Endodermal cell (in vitro differentiated cells): ENCODE measurements around the gene CACNA1E. TPM values are rescaled to one million over a fixed set of nuclear protein-coding genes. Genes with fewer than 3 reads are reported as not detected.

Source experiments
- DNase-seq: peaks from one replicate; pipeline ENCODE4 v3.0.0-alpha.2; 2017
- H3K27ac ChIP-seq: 2 replicates; pipeline ENCODE4 v1.5.1; 2013; ENCODE audit warnings: mild to moderate bottlenecking, low read depth, low read length, moderate library complexity
- H3K27me3 ChIP-seq: 2 replicates; pipeline ENCODE4 v1.6.1; 2013; ENCODE audit warnings: mild to moderate bottlenecking, low read length, moderate library complexity; ENCODE audit not compliant: insufficient read depth, control insufficient read depth, poor library complexity, severe bottlenecking
- H3K36me3 ChIP-seq: 2 replicates; pipeline ENCODE4 v1.7.0; 2013; ENCODE audit warnings: mild to moderate bottlenecking, low read length, moderate library complexity; ENCODE audit not compliant: control insufficient read depth, insufficient read depth
- H3K4me1 ChIP-seq: one replicate; pipeline ENCODE4 v1.7.0; 2013; ENCODE audit warnings: low read length; ENCODE audit not compliant: control insufficient read depth, insufficient read depth
- H3K4me3 ChIP-seq: 2 replicates; pipeline ENCODE4 v1.5.1; 2013; ENCODE audit warnings: mild to moderate bottlenecking, low read length, moderate library complexity
- H3K9ac ChIP-seq: 2 replicates; pipeline ENCODE4 v1.6.1; 2013; ENCODE audit warnings: mild to moderate bottlenecking, low read length, moderate library complexity; ENCODE audit not compliant: poor library complexity, severe bottlenecking; ENCODE audit errors: extremely low read depth
- H3K9me3 ChIP-seq: 2 replicates; pipeline ENCODE4 v1.6.1; 2013; ENCODE audit warnings: mild to moderate bottlenecking, low read length, moderate library complexity; ENCODE audit not compliant: control insufficient read depth
- H3K27ac Mint-ChIP-seq: 2 replicates; pipeline ENCODE4 v1.8.0; 2020; ENCODE audit warnings: mixed read lengths
- H3K27me3 Mint-ChIP-seq: 2 replicates; pipeline ENCODE4 v1.8.0; 2021; ENCODE audit warnings: mild to moderate bottlenecking, mixed read lengths; ENCODE audit not compliant: insufficient read depth
- H3K36me3 Mint-ChIP-seq: 2 replicates; pipeline ENCODE4 v1.8.0; 2020; ENCODE audit warnings: low read depth, mixed read lengths
- H3K4me1 Mint-ChIP-seq: 2 replicates; pipeline ENCODE4 v1.8.0; 2020; ENCODE audit warnings: mixed read lengths
- H3K4me3 Mint-ChIP-seq: 2 replicates; pipeline ENCODE4 v1.8.0; 2020; ENCODE audit warnings: mild to moderate bottlenecking, moderate library complexity, mixed read lengths
- H3K9me3 Mint-ChIP-seq: 2 replicates; pipeline ENCODE4 v1.8.0; 2020; ENCODE audit warnings: mild to moderate bottlenecking, mixed read lengths
- WGBS, 2 experiments: methylation state at CpG; one replicate each; pipeline versions ENCODE4 v1.1.5 to v1.1.7; 2013; ENCODE audit warnings: missing lambda C conversion rate in 2 of 2, mixed read lengths in 1 of 2; ENCODE audit not compliant: insufficient coverage in 1 of 2, insufficient read length in 1 of 2; 5-methylcytosine and 5-hydroxymethylcytosine counted together
- total RNA-seq, 2 donors: library from RNA; stranded (reverse); fragmentation: NEBNext Ultra II Directional in 1 of 2; extraction: Animal tissue kit (Norgen Biotek cat#: 25700) in 1 of 2; gene quantifications; 2 replicates in 1 of 2; 3 replicates in 1 of 2; pipeline ENCODE4 v1.2.1, GENCODE V29; 2021
- TF ChIP-seq, protein P1 (sequence below): fragments of 200-600 bp; sonication (generic); conservative IDR thresholded peaks from 2 replicates; pipeline ENCODE4 v1.5.0; 2021; ENCODE audit warnings: antibody characterized with exemption, mild to moderate bottlenecking

Gene CACNA1E
- total RNA-seq, 2 donors from 2014 or later = 4.7 to 5.8 TPM

- Histone ChIP-seq H3K27me3 (peaks cover 15% of the 10 kb centered on the region), H3K4me3 (no peak overlapping the region), H3K9ac (no peak overlapping the region), H3K9me3 (no peaks in the 10 kb centered on the region), H3K27ac (no peak overlapping the region), H3K4me1 (peaks cover 6% of the 10 kb centered on the region), H3K36me3 (no peaks in the 10 kb centered on the region)
- TF ChIP-seq, protein P1, sequence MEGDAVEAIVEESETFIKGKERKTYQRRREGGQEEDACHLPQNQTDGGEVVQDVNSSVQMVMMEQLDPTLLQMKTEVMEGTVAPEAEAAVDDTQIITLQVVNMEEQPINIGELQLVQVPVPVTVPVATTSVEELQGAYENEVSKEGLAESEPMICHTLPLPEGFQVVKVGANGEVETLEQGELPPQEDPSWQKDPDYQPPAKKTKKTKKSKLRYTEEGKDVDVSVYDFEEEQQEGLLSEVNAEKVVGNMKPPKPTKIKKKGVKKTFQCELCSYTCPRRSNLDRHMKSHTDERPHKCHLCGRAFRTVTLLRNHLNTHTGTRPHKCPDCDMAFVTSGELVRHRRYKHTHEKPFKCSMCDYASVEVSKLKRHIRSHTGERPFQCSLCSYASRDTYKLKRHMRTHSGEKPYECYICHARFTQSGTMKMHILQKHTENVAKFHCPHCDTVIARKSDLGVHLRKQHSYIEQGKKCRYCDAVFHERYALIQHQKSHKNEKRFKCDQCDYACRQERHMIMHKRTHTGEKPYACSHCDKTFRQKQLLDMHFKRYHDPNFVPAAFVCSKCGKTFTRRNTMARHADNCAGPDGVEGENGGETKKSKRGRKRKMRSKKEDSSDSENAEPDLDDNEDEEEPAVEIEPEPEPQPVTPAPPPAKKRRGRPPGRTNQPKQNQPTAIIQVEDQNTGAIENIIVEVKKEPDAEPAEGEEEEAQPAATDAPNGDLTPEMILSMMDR = no peak
- Mint-ChIP-seq H3K4me1 (peaks cover 23% of the 10 kb centered on the region), H3K27me3 (peaks cover 25% of the 10 kb centered on the region), H3K36me3 (no peaks in the 10 kb centered on the region), H3K27ac (no peak overlapping the region), H3K4me3 (no peak overlapping the region), H3K9me3 (no peaks in the 10 kb centered on the region)
- DNase-seq = no peak
- WGBS, 2 experiments = 88 to 93% methylated on average over 4 of the region's 4 CpGs
These were observed 7.7 kb upstream of the CACNA1E start for GRCh38 chr1:181475580-181475979.

DNA sequence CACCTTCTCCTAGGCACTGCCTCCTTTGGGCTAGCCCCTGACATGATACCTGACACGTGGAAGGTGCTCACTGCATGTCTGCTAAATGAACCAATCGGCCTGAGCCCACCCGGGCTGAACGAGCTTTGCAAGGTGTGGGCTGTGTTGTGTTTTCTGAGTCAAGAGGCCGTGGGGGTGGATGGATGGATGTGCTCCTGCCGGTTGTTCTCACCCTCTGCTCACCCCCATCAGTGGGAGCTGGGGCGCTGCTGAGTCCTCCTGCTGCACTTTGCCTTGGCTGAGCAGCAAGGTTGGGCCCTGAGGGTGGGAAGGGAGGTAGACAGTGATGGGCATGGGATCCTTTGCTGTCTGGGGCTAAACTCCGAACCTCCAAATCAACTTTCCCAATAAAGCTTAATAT, 6.7 kb upstream of the CACNA1E start:
- H3K4me3 Mint-ChIP-seq = no peak overlapping the region
- 71 to 78% methylated on average over 1 to 7 of the region's 8 CpGs for WGBS, 2 experiments
- Histone ChIP-seq H3K9ac (no peak overlapping the region), H3K36me3 (no peaks in the 10 kb centered on the region), H3K27me3 (peaks cover 25% of the 10 kb centered on the region), H3K27ac (no peak overlapping the region), H3K4me3 (no peak overlapping the region), H3K4me1 (peaks cover 4% of the 10 kb centered on the region), H3K9me3 (no peaks in the 10 kb centered on the region)
- peak; percentile 47 for DNase-seq
- no peak overlapping the region for H3K27ac Mint-ChIP-seq
- H3K36me3 Mint-ChIP-seq = no peaks in the 10 kb centered on the region
- peaks cover 35% of the 10 kb centered on the region for H3K27me3 Mint-ChIP-seq
- peaks cover 20% of the 10 kb centered on the region for H3K4me1 Mint-ChIP-seq
- TF ChIP-seq, protein P1 = no peak
- H3K9me3 Mint-ChIP-seq = no peaks in the 10 kb centered on the region

DNA sequence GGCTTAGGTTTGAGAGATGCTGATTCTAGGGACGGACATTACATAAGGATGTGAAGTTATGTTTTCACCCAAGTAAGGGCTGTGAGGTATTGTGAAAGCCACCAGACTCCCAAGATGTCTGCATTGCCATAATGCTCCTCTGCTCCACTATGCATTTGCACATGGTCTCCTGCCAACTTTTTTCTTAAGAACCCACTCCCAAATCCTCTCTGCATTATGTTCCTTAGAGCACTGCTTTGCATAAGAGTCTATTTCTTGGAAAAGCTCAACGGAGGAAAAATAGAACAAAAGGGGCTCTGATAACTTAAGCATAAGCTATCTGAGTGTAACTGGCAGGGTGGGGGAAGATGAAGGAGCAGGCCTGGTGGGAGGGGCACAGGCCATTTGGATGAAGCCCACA, 5.0 kb upstream of the CACNA1E start:
- Histone ChIP-seq H3K9ac (no peak overlapping the region), H3K27me3 (peaks cover 42% of the 10 kb centered on the region), H3K27ac (no peak overlapping the region), H3K4me1 (peaks cover 4% of the 10 kb centered on the region), H3K9me3 (no peaks in the 10 kb centered on the region), H3K4me3 (no peak overlapping the region), H3K36me3 (no peaks in the 10 kb centered on the region)
- H3K36me3 Mint-ChIP-seq = no peaks in the 10 kb centered on the region
- H3K9me3 Mint-ChIP-seq = no peaks in the 10 kb centered on the region
- H3K4me1 Mint-ChIP-seq = peaks cover 20% of the 10 kb centered on the region
- 87% methylated on average over 2 of the region's 2 CpGs; no CpG with 5 or more reads in 1 of the 2 experiments for WGBS, 2 experiments
- H3K4me3 Mint-ChIP-seq = no peak overlapping the region
- H3K27me3 Mint-ChIP-seq = peaks cover 50% of the 10 kb centered on the region
- DNase-seq = no peak
- H3K27ac Mint-ChIP-seq = no peak overlapping the region
- TF ChIP-seq, protein P1 = no peak
